K562 (cell line): ENCODE results near the gene IRF2BP2. TPM values are rescaled to one million over a fixed set of nuclear protein-coding genes. Genes with fewer than 3 reads are reported as not detected.

Experiments
- ATAC-seq: fragments of 200-7000 bp; cut with Tn5 transposase; 3 replicates; pipeline ENCODE4 v1.9.1; 2020; ENCODE audit warnings: moderate library complexity
- BruUV-seq: library from RNA; stranded (reverse); fragments of 400-500 nt; replicated peaks from 2 replicates; lab custom pipeline; 2021; lab: Mats Ljungman, UMichigan
- CTCF ChIA-PET: fragments of 300-600 bp; formaldehyde crosslinking; extraction: SDS; loops from one replicate; lab custom pipeline; 2021; ENCODE audit warnings: low intra/inter-chr PET ratio; lab: Yijun Ruan, JAX
- POLR2A ChIA-PET: fragments of 300-600, 350-650 bp; sonication (Branson Sonifier 250); formaldehyde crosslinking; extraction: SDS; loops from one replicate; lab custom pipeline; 2021; ENCODE audit warnings: antibody characterized with exemption, inconsistent platforms; lab: Yijun Ruan, JAX
- DNase-seq, 4 experiments: peaks; one replicate each; pipeline versions ENCODE4 v3.0.0 to v3.0.0-alpha.2; 2011 to 2018; ENCODE audit warnings: low spot score in 3 of 4, mixed read lengths in 3 of 4; ENCODE audit errors: extremely low read depth in 1 of 4
- FAIRE-seq: peaks from 2 replicates; lab custom pipeline; 2011; peaks lifted over from hg19 to GRCh38; lab: Jason Lieb, UNC
- H2AFZ ChIP-seq: 2 replicates; pipeline ENCODE4 v1.6.0; 2011; ENCODE audit warnings: low read depth, low read length, control low read depth, inconsistent platforms
- H3K27ac ChIP-seq: fragments of 200-600 bp; 3 replicates; pipeline ENCODE4 v1.8.0; 2011; ENCODE audit warnings: low read depth, mild to moderate bottlenecking, control low read depth, inconsistent platforms, low read length, moderate library complexity, mixed read lengths; ENCODE audit errors: extremely low read depth
- H3K27me3 ChIP-seq, 2 experiments: fragments of 300-600 bp in 1 of 2; 2 replicates in 1 of 2; 3 replicates in 1 of 2; pipeline versions ENCODE4 v1.6.0 to v1.8.0; 2011; ENCODE audit warnings: inconsistent platforms in 2 of 2, low read length in 2 of 2, mild to moderate bottlenecking in 1 of 2, mixed read lengths in 1 of 2, moderate library complexity in 1 of 2; ENCODE audit not compliant: control insufficient read depth in 2 of 2, insufficient read depth in 2 of 2
- H3K36me3 ChIP-seq: fragments of 300-600 bp; 3 replicates; pipeline ENCODE4 v1.8.0; 2011; ENCODE audit warnings: mild to moderate bottlenecking, low read length, inconsistent platforms; ENCODE audit not compliant: control insufficient read depth, insufficient read depth
- H3K4me1 ChIP-seq, 2 experiments: fragments of 200-600 bp in 1 of 2; replicated peaks in 1 of 2; 2 replicates in 1 of 2; 3 replicates in 1 of 2; pipeline versions ENCODE4 v1.5.1 to v1.8.0; 2011; ENCODE audit warnings: inconsistent platforms in 2 of 2, low read length in 2 of 2, mild to moderate bottlenecking in 1 of 2, mixed read lengths in 1 of 2, moderate library complexity in 1 of 2; ENCODE audit not compliant: control insufficient read depth in 2 of 2, insufficient read depth in 2 of 2
- H3K4me2 ChIP-seq: 2 replicates; pipeline ENCODE4 v1.6.1; 2011; ENCODE audit warnings: low read length, control low read depth, inconsistent platforms, mixed read lengths; ENCODE audit not compliant: insufficient read depth
- H3K4me3 ChIP-seq: fragments of 200-600 bp; sonication (generic), shearing (Covaris generic); 2 replicates; pipeline ENCODE4 v1.5.1; 2016; ENCODE audit warnings: control low read depth, inconsistent platforms
- H3K79me2 ChIP-seq: fragments of 200-600 bp; 3 replicates; pipeline ENCODE4 v1.8.0; 2011; ENCODE audit warnings: low read length, inconsistent platforms; ENCODE audit not compliant: control insufficient read depth, insufficient read depth
- H3K9ac ChIP-seq, 2 experiments: 2 replicates each; pipeline versions ENCODE4 v1.6.0 to v1.6.1; 2011; ENCODE audit warnings: low read depth in 2 of 2, low read length in 2 of 2, control low read depth in 1 of 2, inconsistent platforms in 1 of 2, mild to moderate bottlenecking in 1 of 2, mixed read lengths in 1 of 2; ENCODE audit not compliant: insufficient read depth in 1 of 2
- H3K9me1 ChIP-seq: one replicate; pipeline ENCODE4 v1.6.0; 2011; ENCODE audit warnings: inconsistent platforms, mild to moderate bottlenecking, low read length, moderate library complexity; ENCODE audit not compliant: control insufficient read depth, insufficient read depth
- H3K9me3 ChIP-seq: replicated peaks from 2 replicates; pipeline ENCODE4 v1.5.1; 2011; ENCODE audit warnings: low read depth, low read length, inconsistent platforms; ENCODE audit not compliant: control insufficient read depth, insufficient read depth
- H4K20me1 ChIP-seq: replicated peaks from 2 replicates; pipeline ENCODE4 v1.6.1; 2011; ENCODE audit warnings: low read length, inconsistent platforms, mixed read lengths; ENCODE audit not compliant: control insufficient read depth, insufficient read depth
- BDP1 ChIP-seq: IDR thresholded peaks from 3 replicates; pipeline ENCODE4 v1.6.1; 2011; ENCODE audit not compliant: insufficient read length, insufficient read depth
- CSDE1 ChIP-seq, 2 experiments: fragments of 450-650 bp; IDR thresholded peaks; 2 replicates each; pipeline ENCODE4 v1.6.1; 2016; ENCODE audit warnings: mild to moderate bottlenecking in 1 of 2
- EHMT2 ChIP-seq: fragments of 450-650 bp; IDR thresholded peaks from 2 replicates; pipeline ENCODE4 v1.6.1; 2018; ENCODE audit warnings: antibody characterized with exemption
- RBM15 ChIP-seq: fragments of 200-400 bp; formaldehyde crosslinking; IDR thresholded peaks from 2 replicates; pipeline ENCODE4 v1.6.1; 2018; ENCODE audit warnings: mild to moderate bottlenecking, low read length, moderate library complexity; ENCODE audit not compliant: insufficient read depth
- SFPQ ChIP-seq: fragments of 200-400 bp; formaldehyde crosslinking; IDR thresholded peaks from 2 replicates; pipeline ENCODE4 v1.6.1; 2017; ENCODE audit warnings: mild to moderate bottlenecking, low read depth, low read length, moderate library complexity
- WGBS: fragments of 100-300 bp; shearing (Covaris generic); methylation state at CpG from one replicate; pipeline ENCODE4 v1.1.6; 2016; ENCODE audit warnings: low coverage, mixed read lengths; ENCODE audit not compliant: insufficient coverage; ENCODE audit errors: missing lambda C conversion rate; 5-methylcytosine and 5-hydroxymethylcytosine counted together
- in situ Hi-C: fragments of 300-500 bp; cut with MboI; formaldehyde crosslinking; loops from 4 replicates; pipeline ENCODE4 v1.15.0; 2018; ENCODE audit warnings: inconsistent platforms, mixed read lengths
- intact Hi-C: fragments of 100-400 bp; cut with micrococcal nuclease; formaldehyde crosslinking; loops from 2 replicates; pipeline ENCODE4 v1.14.2; 2022
- polyA plus RNA-seq, 8 experiments: library from polyadenylated mRNA; depleted of rRNA in 4 of 8; stranded (reverse) in 5 of 8; unstranded in 3 of 8; fragments of >200 nt; fragmentation: Nextera tagmentation in 2 of 8; fragmentation: Illumina TruSeq in 1 of 8; extraction: Ambion mirVana in 2 of 8; extraction: Trizol in 1 of 8; gene quantifications; 2 replicates each; pipeline versions ENCODE4 v1.2.1 to v1.2.3, GENCODE V29; 2011 to 2014; ENCODE audit warnings: inconsistent platforms in 1 of 8, missing spikeins in 1 of 8
- total RNA-seq, 7 experiments: library from RNA; depleted of rRNA in 6 of 7; stranded (reverse); fragments of >200 nt in 6 of 7; fragmentation: Illumina TruSeq in 2 of 7; extraction: Trizol in 2 of 7; gene quantifications; 2 replicates each; pipeline versions ENCODE4 v1.2.1 to v1.2.3, GENCODE V29; 2011 to 2021; ENCODE audit warnings: low replicate concordance in 1 of 7
- TF ChIP-seq, protein P1 (sequence below): fragments of 250-450 bp; sonication (Bioruptor Pico); IDR thresholded peaks from 2 replicates; pipeline ENCODE4 v1.4.0; 2020

IRF2BP2 gene
- total and polyA plus RNA-seq, 9 of the 15 experiments (the other 6 are each of a cell fraction or from before 2014, with no cell fraction given): 7.7 to 68.6 (median 22.1) TPM

GRCh38 chr1:234562334-234562733 lies 47.6 kb downstream of the IRF2BP2 start:
- Histone ChIP-seq H3K4me3 (no peak overlapping the region), H3K9me3 (no peaks in the 10 kb centered on the region), H2AFZ (peak overlapping the region; percentile 23), H3K36me3 (no peaks in the 10 kb centered on the region), H3K9ac (peak overlapping the region in 1 of 2 experiments; percentile 46; a peak in 1 of 4 replicates), H3K27ac (no peak overlapping the region), H3K4me1 (peaks cover 8 to 16% of the 10 kb centered on the region in 2 experiments; a peak in 4 of 5 replicates), H3K79me2 (no peaks in the 10 kb centered on the region), H3K9me1 (no peaks in the 10 kb centered on the region), H3K4me2 (no peak overlapping the region), H3K27me3 (no peaks in the 10 kb centered on the region), H4K20me1 (no peaks in the 10 kb centered on the region)
- in situ Hi-C loops (no loop called here), intact Hi-C loops (no loop called here)
- FAIRE-seq (no peak), ATAC-seq (no peak), DNase-seq (no peak)
- no peak for TF ChIP-seq BDP1
- TF ChIP-seq RBM15: no peak
- no peak for TF ChIP-seq CSDE1 (IDR thresholded peaks at IDR 0.05)
- TF ChIP-seq, protein P1, sequence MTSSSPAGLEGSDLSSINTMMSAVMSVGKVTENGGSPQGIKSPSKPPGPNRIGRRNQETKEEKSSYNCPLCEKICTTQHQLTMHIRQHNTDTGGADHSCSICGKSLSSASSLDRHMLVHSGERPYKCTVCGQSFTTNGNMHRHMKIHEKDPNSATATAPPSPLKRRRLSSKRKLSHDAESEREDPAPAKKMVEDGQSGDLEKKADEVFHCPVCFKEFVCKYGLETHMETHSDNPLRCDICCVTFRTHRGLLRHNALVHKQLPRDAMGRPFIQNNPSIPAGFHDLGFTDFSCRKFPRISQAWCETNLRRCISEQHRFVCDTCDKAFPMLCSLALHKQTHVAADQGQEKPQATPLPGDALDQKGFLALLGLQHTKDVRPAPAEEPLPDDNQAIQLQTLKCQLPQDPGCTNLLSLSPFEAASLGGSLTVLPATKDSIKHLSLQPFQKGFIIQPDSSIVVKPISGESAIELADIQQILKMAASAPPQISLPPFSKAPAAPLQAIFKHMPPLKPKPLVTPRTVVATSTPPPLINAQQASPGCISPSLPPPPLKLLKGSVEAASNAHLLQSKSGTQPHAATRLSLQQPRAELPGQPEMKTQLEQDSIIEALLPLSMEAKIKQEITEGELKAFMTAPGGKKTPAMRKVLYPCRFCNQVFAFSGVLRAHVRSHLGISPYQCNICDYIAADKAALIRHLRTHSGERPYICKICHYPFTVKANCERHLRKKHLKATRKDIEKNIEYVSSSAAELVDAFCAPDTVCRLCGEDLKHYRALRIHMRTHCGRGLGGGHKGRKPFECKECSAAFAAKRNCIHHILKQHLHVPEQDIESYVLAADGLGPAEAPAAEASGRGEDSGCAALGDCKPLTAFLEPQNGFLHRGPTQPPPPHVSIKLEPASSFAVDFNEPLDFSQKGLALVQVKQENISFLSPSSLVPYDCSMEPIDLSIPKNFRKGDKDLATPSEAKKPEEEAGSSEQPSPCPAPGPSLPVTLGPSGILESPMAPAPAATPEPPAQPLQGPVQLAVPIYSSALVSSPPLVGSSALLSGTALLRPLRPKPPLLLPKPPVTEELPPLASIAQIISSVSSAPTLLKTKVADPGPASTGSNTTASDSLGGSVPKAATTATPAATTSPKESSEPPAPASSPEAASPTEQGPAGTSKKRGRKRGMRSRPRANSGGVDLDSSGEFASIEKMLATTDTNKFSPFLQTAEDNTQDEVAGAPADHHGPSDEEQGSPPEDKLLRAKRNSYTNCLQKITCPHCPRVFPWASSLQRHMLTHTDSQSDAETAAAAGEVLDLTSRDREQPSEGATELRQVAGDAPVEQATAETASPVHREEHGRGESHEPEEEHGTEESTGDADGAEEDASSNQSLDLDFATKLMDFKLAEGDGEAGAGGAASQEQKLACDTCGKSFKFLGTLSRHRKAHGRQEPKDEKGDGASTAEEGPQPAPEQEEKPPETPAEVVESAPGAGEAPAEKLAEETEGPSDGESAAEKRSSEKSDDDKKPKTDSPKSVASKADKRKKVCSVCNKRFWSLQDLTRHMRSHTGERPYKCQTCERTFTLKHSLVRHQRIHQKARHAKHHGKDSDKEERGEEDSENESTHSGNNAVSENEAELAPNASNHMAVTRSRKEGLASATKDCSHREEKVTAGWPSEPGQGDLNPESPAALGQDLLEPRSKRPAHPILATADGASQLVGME: no peak
- TF ChIP-seq SFPQ: no peak
- no peak for TF ChIP-seq EHMT2
- no TSS peak for BruUV-seq
- POLR2A ChIA-PET: interaction anchor here (1.0 to 2.5 kb wide), 2 partner anchors 15 to 19 kb away, joined by 4 to 6 read pairs; no protein-coding TSS in a partner anchor
- CTCF ChIA-PET: no interaction called here
- WGBS: 73% methylated on average over 7 of the region's 7 CpGs
